HG03520 (cell line): ENCODE data around the gene CAMK2B.

Experiments
- ATAC-seq: cut with Tn5 transposase; IDR thresholded peaks from one replicate; pipeline ENCODE4 v1.9.1; 2021; ENCODE audit warnings: mild to moderate bottlenecking, moderate library complexity; ENCODE audit not compliant: unreplicated experiment

Gene CAMK2B

DNA sequence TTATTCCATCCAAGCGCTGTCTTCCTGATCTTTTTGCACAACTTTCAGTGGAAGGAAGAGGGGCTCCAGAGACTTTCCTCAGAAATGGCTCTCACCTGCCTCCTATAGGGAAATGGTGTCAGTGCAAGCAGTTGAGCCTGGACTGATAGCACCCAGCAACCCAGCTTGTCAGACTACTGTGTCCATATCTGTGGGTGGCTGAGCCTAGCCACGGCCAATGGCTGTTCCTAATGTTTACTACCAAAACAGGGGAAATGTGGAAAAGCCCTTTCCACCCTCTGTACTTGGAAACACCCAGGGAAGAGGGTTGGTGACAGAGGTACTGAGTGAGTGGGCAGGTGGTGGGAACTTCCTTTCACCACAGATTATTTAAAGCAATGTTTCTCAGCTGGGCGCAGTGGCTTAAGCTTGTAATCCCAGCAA lies 128.9 kb downstream of the CAMK2B start:
- no peak for ATAC-seq

- ATAC-seq, result no peak
These were observed 129.5 kb downstream of the CAMK2B start for GRCh38 chr7:44195889-44196288.

DNA sequence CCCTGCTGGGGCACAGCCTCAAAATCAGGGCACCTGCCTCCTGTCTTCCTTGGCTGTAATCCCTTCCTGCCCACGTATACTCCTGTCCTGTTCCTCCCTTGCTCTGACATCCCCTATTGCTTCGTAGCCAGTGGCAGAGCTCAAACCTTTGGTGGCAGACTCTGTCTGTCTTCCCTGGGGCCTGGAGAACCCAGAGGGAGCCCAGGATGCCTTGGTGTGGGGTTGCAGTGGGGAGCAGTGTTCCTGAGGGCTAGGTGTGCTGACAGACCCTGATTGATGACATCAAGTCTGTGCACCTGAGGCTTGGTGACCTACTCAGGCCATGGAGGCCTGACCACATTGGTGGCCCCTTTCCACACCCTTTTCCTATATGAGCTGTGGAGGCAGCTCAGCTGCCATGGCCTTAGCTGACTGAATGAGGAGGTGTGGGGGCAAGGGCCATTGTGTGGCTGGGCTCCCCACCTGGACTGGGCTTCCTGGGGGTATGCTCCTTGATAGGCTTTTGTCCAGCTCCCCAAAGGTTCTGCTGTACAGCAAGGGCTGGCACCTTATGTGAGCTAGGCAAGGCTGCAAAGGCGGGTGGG lies 130.7 kb downstream of the CAMK2B start:
- ATAC-seq, result no peak

DNA sequence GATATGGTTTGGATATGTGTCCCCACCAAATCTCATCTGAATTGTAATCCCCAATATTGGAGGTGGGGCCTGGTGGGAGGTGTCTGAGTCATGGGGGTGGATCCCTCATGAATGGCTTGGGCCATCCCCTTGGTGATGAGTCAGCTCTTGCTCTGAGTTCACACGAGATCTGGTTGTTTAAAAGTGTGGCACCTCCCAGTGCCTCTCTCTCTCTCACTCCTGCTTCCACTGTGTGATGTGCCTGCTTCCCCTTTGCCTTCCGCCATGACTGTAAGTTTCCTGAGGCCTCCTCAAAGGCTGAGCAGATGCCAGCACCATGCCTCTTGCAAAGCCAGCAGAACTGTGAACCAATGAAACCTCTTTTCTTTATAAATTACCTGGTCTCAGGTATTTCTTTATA lies 131.3 kb downstream of the CAMK2B start:
- no peak for ATAC-seq

DNA sequence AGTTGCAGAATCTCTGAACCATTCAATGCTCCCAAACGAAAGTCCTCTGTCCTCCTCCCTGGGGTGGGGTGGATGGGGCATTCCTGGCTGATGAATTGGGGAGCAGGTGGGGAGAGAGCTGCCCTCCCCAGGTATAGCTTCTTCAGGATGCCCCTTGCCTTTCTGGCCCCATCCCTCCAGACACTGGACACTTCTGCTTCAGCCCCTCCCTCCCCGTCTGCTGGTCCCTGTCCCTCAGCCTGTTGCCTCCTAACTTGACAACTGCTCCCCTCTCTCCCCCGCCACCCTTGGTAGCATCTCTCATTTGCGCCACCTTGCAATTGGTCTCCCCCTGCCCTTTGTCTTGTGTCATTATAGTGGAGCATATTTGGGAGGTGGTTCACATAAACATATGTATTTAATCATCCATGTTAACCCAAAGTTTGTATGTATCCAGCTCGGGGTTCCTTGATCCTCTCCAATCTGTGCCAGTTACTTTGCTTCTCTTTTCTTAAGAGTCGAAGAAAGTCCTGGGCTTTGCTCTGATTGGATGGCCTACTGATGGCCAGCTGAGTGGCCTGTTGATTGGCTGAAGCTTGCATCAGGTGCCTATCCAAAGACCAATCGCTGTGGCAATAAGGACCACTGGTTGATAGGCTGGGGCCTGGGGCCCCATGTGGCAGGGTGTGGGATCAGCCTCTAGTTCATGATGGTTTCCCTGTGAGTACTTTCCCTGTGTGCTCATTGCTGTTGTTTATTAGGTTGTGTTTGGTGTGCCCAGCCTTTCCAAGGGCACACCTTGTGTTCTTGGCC lies 132.2 kb downstream of the CAMK2B start:
- no peak for ATAC-seq

DNA sequence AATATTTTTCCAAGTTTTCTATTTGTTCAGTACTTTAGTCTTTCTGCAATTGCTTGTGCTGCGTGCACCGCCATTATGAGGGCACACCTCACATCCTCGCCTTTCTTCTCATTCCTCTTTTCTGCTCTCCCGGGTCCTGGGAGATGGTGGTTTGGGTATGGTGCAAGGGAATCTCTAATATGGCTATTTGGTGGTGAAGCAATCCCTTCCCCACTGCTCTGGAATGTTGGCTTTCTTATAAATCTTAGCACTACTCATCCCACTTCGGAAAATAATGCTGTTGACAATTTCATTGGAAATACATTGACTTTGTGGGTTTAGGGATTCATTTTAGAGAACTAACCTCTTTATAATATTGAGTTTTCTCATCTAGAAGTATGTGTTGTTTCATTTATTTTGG lies 134.2 kb downstream of the CAMK2B start:
- no peak for ATAC-seq

DNA sequence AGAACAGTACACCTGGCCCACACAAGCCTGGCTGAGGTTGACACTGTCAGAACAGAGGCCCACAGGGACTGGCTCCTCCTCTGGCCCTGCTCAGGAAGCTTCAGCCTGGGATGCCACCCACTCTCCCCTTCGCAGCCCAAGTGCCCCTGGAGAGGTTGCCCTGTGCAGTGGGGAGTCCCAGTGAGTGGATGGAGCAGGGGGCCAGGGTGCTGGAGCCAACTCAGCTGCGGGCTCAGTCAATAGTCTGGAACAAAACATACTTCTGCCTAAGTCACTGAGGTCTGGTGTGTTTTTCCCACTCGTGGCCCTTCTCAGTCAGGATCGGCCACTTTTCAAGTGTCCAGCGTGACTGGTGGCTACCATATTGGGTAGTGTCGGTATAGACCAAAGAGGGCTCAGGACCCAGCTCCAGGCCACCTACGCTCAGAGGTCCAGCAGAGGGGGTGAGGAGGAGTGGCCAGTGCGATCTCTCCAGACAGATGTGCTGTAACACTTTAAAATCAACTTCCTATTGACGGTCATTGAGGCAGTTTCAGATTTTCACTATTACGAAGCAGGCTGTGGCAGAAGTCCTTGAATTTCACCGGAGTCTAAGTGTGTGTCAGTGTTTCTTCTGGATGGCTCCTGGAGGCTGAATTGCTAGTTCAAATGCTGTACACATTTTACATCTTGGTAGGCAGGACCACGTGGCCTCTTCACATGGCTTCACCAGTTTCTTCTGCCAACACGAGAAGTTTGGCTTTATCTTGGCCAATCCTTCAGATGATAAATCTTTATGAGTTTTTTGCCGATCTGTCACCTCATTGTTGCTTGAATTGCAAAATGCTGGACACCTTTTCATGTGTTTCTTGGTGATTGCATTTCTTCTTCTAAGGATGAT lies 135.2 kb downstream of the CAMK2B start:
- ATAC-seq, result no peak

GRCh38 chr7:44189286-44189992 lies 136.0 kb downstream of the CAMK2B start, which contains the start of gene GCK:
Gene GCK, minus strand, starts transcription at chr7:44189439. Its CDS starts 486 bp downstream, at chr7:44188953.
- ATAC-seq, result no peak

GRCh38 chr7:44188480-44189225 lies 136.7 kb downstream of the CAMK2B start:
- no peak for ATAC-seq

GRCh38 chr7:44187636-44188416 lies 137.6 kb downstream of the CAMK2B start:
- no peak for ATAC-seq

GRCh38 chr7:44186736-44187135 lies 138.7 kb downstream of the CAMK2B start:
- no peak for ATAC-seq

GRCh38 chr7:44185729-44186128 lies 139.7 kb downstream of the CAMK2B start:
- no peak for ATAC-seq

- no peak for ATAC-seq
These were observed 140.4 kb downstream of the CAMK2B start for GRCh38 chr7:44184873-44185446.

- no peak for ATAC-seq
These were observed 141.1 kb downstream of the CAMK2B start for GRCh38 chr7:44184206-44184872.

DNA sequence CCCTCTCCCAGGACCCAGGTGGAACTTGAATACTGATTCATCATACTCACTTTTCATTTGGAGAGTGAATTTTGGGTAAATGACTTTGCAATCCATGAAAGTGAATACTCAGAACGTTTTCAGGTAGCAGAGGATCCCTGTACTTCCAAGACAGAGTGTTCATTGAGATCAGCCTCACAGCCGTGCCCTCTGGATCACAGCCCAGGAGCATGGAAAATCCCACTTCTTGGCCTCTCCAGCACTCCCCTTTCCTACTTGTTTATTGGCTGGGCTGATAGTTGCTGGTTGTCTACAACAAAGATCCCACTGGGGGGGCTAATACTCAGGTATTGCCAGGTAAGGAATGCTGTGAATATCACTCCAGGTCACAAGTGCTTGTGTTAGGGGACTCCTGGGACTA lies 142.0 kb downstream of the CAMK2B start:
- ATAC-seq, result no peak

GRCh38 chr7:44182827-44183226 lies 142.6 kb downstream of the CAMK2B start:
- no peak for ATAC-seq

- ATAC-seq, result no peak
These were observed 144.8 kb downstream of the CAMK2B start for GRCh38 chr7:44180631-44181030.

DNA sequence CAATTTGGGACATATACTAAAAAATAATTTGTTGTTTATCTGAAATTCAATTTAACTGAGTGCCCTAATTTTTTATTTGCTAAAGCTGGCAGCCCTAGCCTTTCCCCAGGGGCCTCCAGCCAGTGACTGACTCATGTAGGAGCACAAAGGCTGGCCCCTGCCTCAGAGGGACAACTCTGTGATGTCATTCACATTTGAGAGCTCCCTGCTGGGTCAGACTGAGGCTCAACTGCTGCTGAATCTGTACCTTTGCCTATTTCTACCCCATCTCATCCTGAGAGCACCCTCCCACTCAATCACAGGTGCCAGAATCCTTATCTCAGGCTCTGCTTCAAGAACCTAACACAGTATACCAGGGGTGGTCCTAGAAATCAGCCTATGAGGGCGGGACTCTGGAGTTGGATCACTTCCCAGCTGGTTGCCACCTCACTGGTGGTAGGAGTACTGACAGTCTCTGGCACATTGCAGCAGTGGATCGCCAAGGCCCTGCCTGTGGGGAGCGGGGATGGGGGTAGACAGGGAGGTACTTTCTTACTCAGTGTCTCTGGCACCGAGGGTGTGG lies 147.7 kb downstream of the CAMK2B start:
- no peak for ATAC-seq
